ENCODE results near the gene ELOB.

Gene ELOB

GRCh38 chr16:2785101-2785991 is 8.3 kb upstream of the ELOB start:
- TF ChIP-seq CTCF (IDR thresholded peaks at IDR 0.05; ENCODE audit: insufficient read depth, low read length, poor library complexity, severe bottlenecking): peak; percentile 16

GRCh38 chr16:2784358-2785100 is 7.4 kb upstream of the ELOB start:
- no peak for TF ChIP-seq CTCF (IDR thresholded peaks at IDR 0.05; ENCODE audit: insufficient read depth, low read length, poor library complexity, severe bottlenecking)
- Histone ChIP-seq H3K27me3 (replicated peaks; ENCODE audit: control insufficient read depth, insufficient read depth, low read length) (no peaks in the 10 kb centered on the region; the same call in 1 of the 2 replicates), H3K4me3 (replicated peaks; ENCODE audit: low read depth, low read length) (no peak overlapping the region), H3K36me3 (ENCODE audit: control insufficient read depth, insufficient read depth, low read length) (no peaks in the 10 kb centered on the region)
- DNase-seq (ENCODE audit: extremely low read depth, insufficient read length): no peak

More at GRCh38 chr16:2785101-2785991, 8.3 kb upstream of the ELOB start:
- no peak overlapping the region for H3K4me3 ChIP-seq (replicated peaks; ENCODE audit: low read depth, low read length)
- no peaks in the 10 kb centered on the region; the same call in 1 of the 2 replicates for H3K27me3 ChIP-seq (replicated peaks; ENCODE audit: control insufficient read depth, insufficient read depth, low read length)
- H3K36me3 ChIP-seq (ENCODE audit: control insufficient read depth, insufficient read depth, low read length): no peaks in the 10 kb centered on the region
- no peak for DNase-seq (ENCODE audit: extremely low read depth, insufficient read length)

- no peak for DNase-seq (ENCODE audit: extremely low read depth, insufficient read length)
- H3K27me3 ChIP-seq (replicated peaks; ENCODE audit: control insufficient read depth, insufficient read depth, low read length): no peaks in the 10 kb centered on the region; the same call in 1 of the 2 replicates
- no peak for TF ChIP-seq CTCF (IDR thresholded peaks at IDR 0.05; ENCODE audit: insufficient read depth, low read length, poor library complexity, severe bottlenecking)
Measured at GRCh38 chr16:2783581-2784357, 6.7 kb upstream of the ELOB start.

GRCh38 chr16:2782583-2783351 is 5.7 kb upstream of the ELOB start:
- Histone ChIP-seq H3K27me3 (replicated peaks; ENCODE audit: control insufficient read depth, insufficient read depth, low read length) (no peaks in the 10 kb centered on the region; the same call in 1 of the 2 replicates), H3K4me3 (replicated peaks; ENCODE audit: low read depth, low read length) (no peak overlapping the region), H3K36me3 (ENCODE audit: control insufficient read depth, insufficient read depth, low read length) (no peaks in the 10 kb centered on the region)
- DNase-seq (ENCODE audit: extremely low read depth, insufficient read length): no peak
- TF ChIP-seq CTCF (IDR thresholded peaks at IDR 0.05; ENCODE audit: insufficient read depth, low read length, poor library complexity, severe bottlenecking): no peak

More at GRCh38 chr16:2783581-2784357, 6.7 kb upstream of the ELOB start:
- Histone ChIP-seq H3K36me3 (ENCODE audit: control insufficient read depth, insufficient read depth, low read length) (no peaks in the 10 kb centered on the region), H3K4me3 (replicated peaks; ENCODE audit: low read depth, low read length) (no peak overlapping the region)

Data from GM06990 (cell line).